Measurements from ENCODE around the gene PTPRD.

The PTPRD gene

GRCh38 chr9:10108815-10109214, 504.0 kb downstream of the PTPRD start:
- Histone ChIP-seq H3K4me1 (ENCODE audit: low read depth, poor library complexity, severe bottlenecking) (no peaks in the 10 kb centered on the region), H2AFZ (ENCODE audit: low read depth) (no peak overlapping the region), H3K27ac (no peak overlapping the region), H3K4me3 (IDR thresholded peaks at IDR 0.05; ENCODE audit: insufficient read depth, low read depth, low read length) (no peak overlapping the region), H3K36me3 (ENCODE audit: insufficient read depth) (no peaks in the 10 kb centered on the region), H4K20me1 (ENCODE audit: insufficient read depth) (no peaks in the 10 kb centered on the region), H3K79me2 (ENCODE audit: insufficient read depth, low read depth) (no peaks in the 10 kb centered on the region), H3K27me3 (ENCODE audit: insufficient read depth, low read depth) (no peaks in the 10 kb centered on the region), H3K4me2 (no peak overlapping the region), H3K9ac (no peak overlapping the region)
- TF ChIP-seq, protein P1, sequence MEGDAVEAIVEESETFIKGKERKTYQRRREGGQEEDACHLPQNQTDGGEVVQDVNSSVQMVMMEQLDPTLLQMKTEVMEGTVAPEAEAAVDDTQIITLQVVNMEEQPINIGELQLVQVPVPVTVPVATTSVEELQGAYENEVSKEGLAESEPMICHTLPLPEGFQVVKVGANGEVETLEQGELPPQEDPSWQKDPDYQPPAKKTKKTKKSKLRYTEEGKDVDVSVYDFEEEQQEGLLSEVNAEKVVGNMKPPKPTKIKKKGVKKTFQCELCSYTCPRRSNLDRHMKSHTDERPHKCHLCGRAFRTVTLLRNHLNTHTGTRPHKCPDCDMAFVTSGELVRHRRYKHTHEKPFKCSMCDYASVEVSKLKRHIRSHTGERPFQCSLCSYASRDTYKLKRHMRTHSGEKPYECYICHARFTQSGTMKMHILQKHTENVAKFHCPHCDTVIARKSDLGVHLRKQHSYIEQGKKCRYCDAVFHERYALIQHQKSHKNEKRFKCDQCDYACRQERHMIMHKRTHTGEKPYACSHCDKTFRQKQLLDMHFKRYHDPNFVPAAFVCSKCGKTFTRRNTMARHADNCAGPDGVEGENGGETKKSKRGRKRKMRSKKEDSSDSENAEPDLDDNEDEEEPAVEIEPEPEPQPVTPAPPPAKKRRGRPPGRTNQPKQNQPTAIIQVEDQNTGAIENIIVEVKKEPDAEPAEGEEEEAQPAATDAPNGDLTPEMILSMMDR (conservative IDR thresholded peaks at IDR 0.05; ENCODE audit: low read depth, low read length), result no peak

- Histone ChIP-seq H3K9ac (no peak overlapping the region), H3K36me3 (ENCODE audit: insufficient read depth) (no peaks in the 10 kb centered on the region), H3K4me3 (IDR thresholded peaks at IDR 0.05; ENCODE audit: insufficient read depth, low read depth, low read length) (no peak overlapping the region), H4K20me1 (ENCODE audit: insufficient read depth) (no peaks in the 10 kb centered on the region), H3K27ac (no peak overlapping the region), H3K4me1 (ENCODE audit: low read depth, poor library complexity, severe bottlenecking) (no peaks in the 10 kb centered on the region), H3K4me2 (no peak overlapping the region), H3K27me3 (ENCODE audit: insufficient read depth, low read depth) (no peaks in the 10 kb centered on the region), H2AFZ (ENCODE audit: low read depth) (no peak overlapping the region), H3K79me2 (ENCODE audit: insufficient read depth, low read depth) (no peaks in the 10 kb centered on the region)
- TF ChIP-seq, protein P1 (conservative IDR thresholded peaks at IDR 0.05; ENCODE audit: low read depth, low read length), result no peak
Measured at GRCh38 chr9:10104774-10105173, 508.0 kb downstream of the PTPRD start.

- H2AFZ ChIP-seq (ENCODE audit: low read depth), result no peak overlapping the region
- H3K27me3 ChIP-seq (ENCODE audit: insufficient read depth, low read depth), result no peaks in the 10 kb centered on the region
- no peaks in the 10 kb centered on the region for H3K36me3 ChIP-seq (ENCODE audit: insufficient read depth)
- H3K27ac ChIP-seq, result no peak overlapping the region
- H3K79me2 ChIP-seq (ENCODE audit: insufficient read depth, low read depth), result no peaks in the 10 kb centered on the region
- no peak overlapping the region for H3K9ac ChIP-seq
- H3K4me2 ChIP-seq, result no peak overlapping the region
- TF ChIP-seq, protein P1 (conservative IDR thresholded peaks at IDR 0.05; ENCODE audit: low read depth, low read length), result no peak
- no peaks in the 10 kb centered on the region for H3K4me1 ChIP-seq (ENCODE audit: low read depth, poor library complexity, severe bottlenecking)
- H4K20me1 ChIP-seq (ENCODE audit: insufficient read depth), result no peaks in the 10 kb centered on the region
- no peak overlapping the region for H3K4me3 ChIP-seq (IDR thresholded peaks at IDR 0.05; ENCODE audit: insufficient read depth, low read depth, low read length)
Measured at GRCh38 chr9:10095208-10095607, 517.6 kb downstream of the PTPRD start.

DNA sequence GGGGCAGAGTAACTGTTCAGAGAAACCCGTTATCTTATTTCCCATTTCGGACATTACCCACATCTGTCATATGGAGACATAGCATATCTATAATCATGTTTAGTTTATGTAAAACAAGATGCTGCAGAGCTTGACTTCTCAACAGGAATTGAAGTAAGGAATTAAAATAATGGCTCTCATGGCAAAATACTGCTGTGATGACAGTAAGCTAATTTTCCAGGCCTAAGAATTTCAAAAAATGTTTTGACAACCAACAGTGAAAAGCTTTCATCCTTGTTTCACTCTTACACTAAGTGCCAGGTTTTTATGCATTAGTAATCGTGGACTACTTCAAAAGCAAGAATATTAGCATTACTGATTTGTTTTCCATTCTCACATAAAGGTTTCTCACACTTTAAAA, 518.2 kb downstream of the PTPRD start:
- H2AFZ ChIP-seq (ENCODE audit: low read depth), result no peak overlapping the region
- H3K4me2 ChIP-seq, result no peak overlapping the region
- no peaks in the 10 kb centered on the region for H3K27me3 ChIP-seq (ENCODE audit: insufficient read depth, low read depth)
- no peaks in the 10 kb centered on the region for H3K4me1 ChIP-seq (ENCODE audit: low read depth, poor library complexity, severe bottlenecking)
- H3K4me3 ChIP-seq (IDR thresholded peaks at IDR 0.05; ENCODE audit: insufficient read depth, low read depth, low read length), result no peak overlapping the region
- H3K36me3 ChIP-seq (ENCODE audit: insufficient read depth), result no peaks in the 10 kb centered on the region
- no peaks in the 10 kb centered on the region for H3K79me2 ChIP-seq (ENCODE audit: insufficient read depth, low read depth)
- TF ChIP-seq, protein P1 (conservative IDR thresholded peaks at IDR 0.05; ENCODE audit: low read depth, low read length), result no peak
- H4K20me1 ChIP-seq (ENCODE audit: insufficient read depth), result no peaks in the 10 kb centered on the region
- no peak overlapping the region for H3K27ac ChIP-seq
- no peak overlapping the region for H3K9ac ChIP-seq

Data from KMS-11 (cell line).